Breast epithelium (tissue), 4 donors: Measurements from ENCODE around the gene NUP210. TPM values are rescaled to one million over a fixed set of nuclear protein-coding genes. Genes with fewer than 3 reads are reported as not detected.

Source experiments
- DNase-seq, 2 donors: peaks; one replicate each; pipeline ENCODE4 v3.0.0-alpha.2; 2019; ENCODE audit warnings: low spot score in 2 of 2
- H3K27ac ChIP-seq, 2 donors: fragments of 200-600 bp; sonication (generic) in 1 of 2; one replicate each; pipeline ENCODE4 v1.5.1; 2016 to 2019; ENCODE audit warnings: mild to moderate bottlenecking in 1 of 2
- H3K27me3 ChIP-seq, 2 donors: fragments of 200-600 bp; sonication (generic) in 1 of 2; one replicate each; pipeline versions ENCODE4 v1.5.1 to v1.6.0; 2017 to 2019; ENCODE audit warnings: control low read depth in 1 of 2, mild to moderate bottlenecking in 1 of 2
- H3K36me3 ChIP-seq: fragments of 200-600 bp; one replicate; pipeline ENCODE4 v1.5.1; 2019
- H3K4me1 ChIP-seq, 2 donors: fragments of 200-600 bp; sonication (generic); one replicate each; pipeline ENCODE4 v1.5.1; 2016 to 2019; ENCODE audit warnings: control low read depth in 1 of 2
- H3K4me3 ChIP-seq, 3 donors: fragments of 200-600 bp; sonication (generic); 1 replicate in 2 of 3; 2 replicates in 1 of 3; pipeline ENCODE4 v1.5.1; 2016 to 2019; ENCODE audit warnings: mild to moderate bottlenecking in 3 of 3, moderate library complexity in 2 of 3
- H3K9me3 ChIP-seq, 2 donors: fragments of 200-600 bp; sonication (generic) in 1 of 2; one replicate each; pipeline ENCODE4 v1.5.1; 2016 to 2019; ENCODE audit warnings: control low read depth in 1 of 2
- CTCF ChIP-seq, 3 donors: fragments of 450-650 bp; IDR thresholded peaks; one replicate each; pipeline ENCODE4 v1.5.1; 2016 to 2017; ENCODE audit warnings: antibody characterized with exemption in 3 of 3, mild to moderate bottlenecking in 3 of 3, moderate library complexity in 3 of 3
- POLR2A ChIP-seq: fragments of 450-650 bp; IDR thresholded peaks from one replicate; pipeline ENCODE4 v1.6.1; 2016; ENCODE audit warnings: antibody characterized with exemption, mild to moderate bottlenecking, moderate library complexity
- POLR2AphosphoS5 ChIP-seq, 3 donors: sonication (generic); formaldehyde crosslinking; IDR thresholded peaks; one replicate each; pipeline ENCODE4 v1.6.1; 2017; ENCODE audit warnings: antibody characterized with exemption in 3 of 3
- intact Hi-C: fragments of 100-400 bp; cut with DNase I; formaldehyde crosslinking; loops from one replicate; pipeline ENCODE4 v1.15.1; 2023; ENCODE audit warnings: low total_unique reads
- total RNA-seq, 3 donors: library from RNA; depleted of rRNA; stranded (reverse); fragments of >200 nt; gene quantifications; one replicate each; pipeline ENCODE4 v1.1.0, GENCODE V29; 2016

The NUP210 gene
- total RNA-seq, 3 donors from 2014 or later: 2.2 to 15.2 (median 14.7) TPM

- no peaks in the 10 kb centered on the region for H3K4me1 ChIP-seq
- H3K4me3 ChIP-seq: no peak overlapping the region
- intact Hi-C loops: no loop called here
- TF ChIP-seq CTCF (IDR thresholded peaks at IDR 0.05) (no peak), POLR2A (no peak), POLR2AphosphoS5 (IDR thresholded peaks at IDR 0.05) (no peak)
- H3K36me3 ChIP-seq: no peaks in the 10 kb centered on the region
- no peak overlapping the region for H3K27ac ChIP-seq
- no peak for DNase-seq
- no peaks in the 10 kb centered on the region for H3K27me3 ChIP-seq
- no peaks in the 10 kb centered on the region for H3K9me3 ChIP-seq
Observed at GRCh38 chr3:13329746-13330145, 90.4 kb downstream of the NUP210 start.

- Histone ChIP-seq H3K27me3 (no peaks in the 10 kb centered on the region), H3K9me3 (no peaks in the 10 kb centered on the region), H3K36me3 (no peaks in the 10 kb centered on the region), H3K4me3 (no peak overlapping the region), H3K27ac (no peak overlapping the region), H3K4me1 (no peaks in the 10 kb centered on the region)
- no peak for DNase-seq
- intact Hi-C loops: no loop called here
- TF ChIP-seq POLR2A: no peak
- TF ChIP-seq POLR2AphosphoS5 (IDR thresholded peaks at IDR 0.05): no peak
- TF ChIP-seq CTCF (IDR thresholded peaks at IDR 0.05): no peak
Observed at GRCh38 chr3:13325892-13326443, 94.2 kb downstream of the NUP210 start.

- Histone ChIP-seq H3K4me3 (no peak overlapping the region), H3K27me3 (no peaks in the 10 kb centered on the region), H3K9me3 (no peaks in the 10 kb centered on the region), H3K36me3 (no peaks in the 10 kb centered on the region), H3K27ac (no peak overlapping the region), H3K4me1 (no peaks in the 10 kb centered on the region)
- DNase-seq: no peak
- TF ChIP-seq CTCF (IDR thresholded peaks at IDR 0.05) (no peak), POLR2A (no peak), POLR2AphosphoS5 (IDR thresholded peaks at IDR 0.05) (no peak)
- intact Hi-C loops: no loop called here
Observed at GRCh38 chr3:13324835-13325501, 95.2 kb downstream of the NUP210 start.

GRCh38 chr3:13323822-13324221 lies 96.3 kb downstream of the NUP210 start:
- TF ChIP-seq POLR2AphosphoS5 (IDR thresholded peaks at IDR 0.05): no peak
- no peak for TF ChIP-seq CTCF (IDR thresholded peaks at IDR 0.05)
- no peak for TF ChIP-seq POLR2A
- H3K9me3 ChIP-seq: no peaks in the 10 kb centered on the region
- DNase-seq: no peak
- H3K4me1 ChIP-seq: no peaks in the 10 kb centered on the region
- no peaks in the 10 kb centered on the region for H3K27me3 ChIP-seq
- H3K4me3 ChIP-seq: no peak overlapping the region
- H3K36me3 ChIP-seq: no peaks in the 10 kb centered on the region
- no peak overlapping the region for H3K27ac ChIP-seq
- intact Hi-C loops: no loop called here

- Histone ChIP-seq H3K27me3 (no peaks in the 10 kb centered on the region), H3K27ac (no peak overlapping the region), H3K4me1 (no peaks in the 10 kb centered on the region), H3K4me3 (no peak overlapping the region), H3K36me3 (no peaks in the 10 kb centered on the region), H3K9me3 (no peaks in the 10 kb centered on the region)
- intact Hi-C loops: no loop called here
- no peak for DNase-seq
- no peak for TF ChIP-seq POLR2AphosphoS5 (IDR thresholded peaks at IDR 0.05)
- TF ChIP-seq CTCF (IDR thresholded peaks at IDR 0.05): no peak
- TF ChIP-seq POLR2A: no peak
Observed at GRCh38 chr3:13322324-13322723, 97.8 kb downstream of the NUP210 start.
